GM12872 (cell line): ENCODE measurements around the gene SMYD5.

Experiments used
- TF ChIP-seq, protein P1 (sequence below): IDR thresholded peaks from 3 replicates; pipeline ENCODE4 v1.5.1; 2011; ENCODE audit warnings: low read depth, mild to moderate bottlenecking, low read length, moderate library complexity; ENCODE audit not compliant: insufficient read depth

The SMYD5 gene

GRCh38 chr2:73250872-73251846 is 37.1 kb downstream of the SMYD5 start:
- TF ChIP-seq, protein P1, sequence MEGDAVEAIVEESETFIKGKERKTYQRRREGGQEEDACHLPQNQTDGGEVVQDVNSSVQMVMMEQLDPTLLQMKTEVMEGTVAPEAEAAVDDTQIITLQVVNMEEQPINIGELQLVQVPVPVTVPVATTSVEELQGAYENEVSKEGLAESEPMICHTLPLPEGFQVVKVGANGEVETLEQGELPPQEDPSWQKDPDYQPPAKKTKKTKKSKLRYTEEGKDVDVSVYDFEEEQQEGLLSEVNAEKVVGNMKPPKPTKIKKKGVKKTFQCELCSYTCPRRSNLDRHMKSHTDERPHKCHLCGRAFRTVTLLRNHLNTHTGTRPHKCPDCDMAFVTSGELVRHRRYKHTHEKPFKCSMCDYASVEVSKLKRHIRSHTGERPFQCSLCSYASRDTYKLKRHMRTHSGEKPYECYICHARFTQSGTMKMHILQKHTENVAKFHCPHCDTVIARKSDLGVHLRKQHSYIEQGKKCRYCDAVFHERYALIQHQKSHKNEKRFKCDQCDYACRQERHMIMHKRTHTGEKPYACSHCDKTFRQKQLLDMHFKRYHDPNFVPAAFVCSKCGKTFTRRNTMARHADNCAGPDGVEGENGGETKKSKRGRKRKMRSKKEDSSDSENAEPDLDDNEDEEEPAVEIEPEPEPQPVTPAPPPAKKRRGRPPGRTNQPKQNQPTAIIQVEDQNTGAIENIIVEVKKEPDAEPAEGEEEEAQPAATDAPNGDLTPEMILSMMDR = no peak

DNA sequence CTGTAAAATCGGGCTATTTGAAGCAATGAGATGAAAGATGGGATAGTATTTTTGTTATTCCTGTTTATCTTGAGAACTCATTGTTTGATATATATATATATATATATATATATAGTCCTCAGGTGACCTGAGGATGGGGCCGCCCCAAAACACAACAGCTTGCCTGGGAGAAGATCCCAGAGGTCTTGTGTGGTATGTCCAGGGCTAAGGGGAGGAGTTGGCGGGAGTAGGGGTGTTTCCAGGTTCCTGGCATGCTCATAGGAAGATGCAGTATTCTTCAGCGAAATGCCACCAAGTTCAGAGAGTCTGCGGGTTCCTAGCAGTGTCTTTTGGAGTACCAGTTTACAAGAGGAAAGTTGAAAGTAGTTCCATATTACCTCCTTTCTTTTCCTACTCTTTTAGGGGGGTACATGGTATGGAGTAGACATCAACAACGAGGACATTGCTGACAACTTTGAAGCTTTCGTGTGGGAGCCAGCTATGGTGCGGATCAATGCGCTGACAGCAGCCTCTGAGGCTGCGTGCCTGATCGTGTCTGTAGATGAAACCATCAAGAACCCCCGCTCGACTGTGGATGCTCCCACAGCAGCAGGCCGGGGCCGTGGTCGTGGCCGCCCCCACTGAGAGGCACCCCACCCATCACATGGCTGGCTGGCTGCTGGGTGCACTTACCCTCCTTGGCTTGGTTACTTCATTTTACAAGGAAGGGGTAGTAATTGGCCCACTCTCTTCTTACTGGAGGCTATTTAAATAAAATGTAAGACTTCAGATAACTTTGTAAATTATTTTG is 38.4 kb downstream of the SMYD5 start:
- TF ChIP-seq, protein P1 = no peak

GRCh38 chr2:73253400-73253799 is 39.4 kb downstream of the SMYD5 start:
- TF ChIP-seq, protein P1 = no peak

- TF ChIP-seq, protein P1 = no peak
Observed at GRCh38 chr2:73253901-73254300, 39.9 kb downstream of the SMYD5 start.

- TF ChIP-seq, protein P1 = no peak
Observed at GRCh38 chr2:73254343-73255006, 40.4 kb downstream of the SMYD5 start.

GRCh38 chr2:73255007-73255644 is 41.1 kb downstream of the SMYD5 start:
- TF ChIP-seq, protein P1 = no peak
